GM12873 (cell line): ENCODE measurements around the gene CTSH.

Experiments used
- CTCF ChIP-seq: IDR thresholded peaks from 2 replicates; pipeline ENCODE4 v1.5.1; 2012; ENCODE audit warnings: low read depth, mild to moderate bottlenecking, moderate library complexity, low read length, control low read depth; ENCODE audit not compliant: insufficient read depth; ENCODE audit errors: missing control alignments

The CTSH gene

GRCh38 chr15:78944669-78945407 is at the start of gene CTSH:
Gene CTSH (minus strand): TSS chr15:78945046. CDS start chr15:78944981, 65 bp downstream.
- TF ChIP-seq CTCF, result no peak

- no peak for TF ChIP-seq CTCF
Measured at GRCh38 chr15:78993931-78994530, 49.2 kb upstream of the CTSH start.

- TF ChIP-seq CTCF, result no peak
Measured at GRCh38 chr15:78993257-78993930, 48.5 kb upstream of the CTSH start.

- no peak for TF ChIP-seq CTCF
Measured at GRCh38 chr15:78992416-78993256, 47.8 kb upstream of the CTSH start.

- no peak for TF ChIP-seq CTCF
Measured at GRCh38 chr15:78991879-78992278, 47.0 kb upstream of the CTSH start.

- no peak for TF ChIP-seq CTCF
Measured at GRCh38 chr15:78991476-78991875, 46.6 kb upstream of the CTSH start.
